ENCODE data around the gene C2CD2.
"Not testable (repeated sequence)": the region's sequence is repeated elsewhere in the genome, so short reads cannot be mapped to it uniquely, and the experiment has no call there.

The C2CD2 gene

DNA sequence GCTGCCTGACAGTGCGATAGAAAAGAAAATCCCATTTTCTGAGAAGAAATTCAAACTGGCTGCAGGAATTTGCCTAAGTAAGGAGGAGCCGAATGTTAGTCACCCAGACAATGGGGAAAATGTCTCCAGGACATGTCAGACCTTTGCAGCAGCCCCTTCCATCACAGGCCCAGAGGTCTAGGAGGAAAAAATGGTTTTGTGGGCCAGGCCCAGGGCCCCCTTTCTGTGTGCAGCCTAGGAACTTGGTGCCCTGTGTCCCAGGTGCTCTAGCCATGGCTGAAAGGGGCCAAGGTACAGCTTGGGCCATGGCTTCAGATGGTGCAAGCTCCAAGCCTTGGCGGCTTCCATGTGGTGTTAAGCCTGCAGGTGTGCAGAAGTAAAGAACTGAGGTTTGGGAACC, 41.8 kb upstream of the C2CD2 start:
- DNase-seq (ENCODE audit: extremely low read depth, low read depth): no peak
- TF ChIP-seq, protein P1, sequence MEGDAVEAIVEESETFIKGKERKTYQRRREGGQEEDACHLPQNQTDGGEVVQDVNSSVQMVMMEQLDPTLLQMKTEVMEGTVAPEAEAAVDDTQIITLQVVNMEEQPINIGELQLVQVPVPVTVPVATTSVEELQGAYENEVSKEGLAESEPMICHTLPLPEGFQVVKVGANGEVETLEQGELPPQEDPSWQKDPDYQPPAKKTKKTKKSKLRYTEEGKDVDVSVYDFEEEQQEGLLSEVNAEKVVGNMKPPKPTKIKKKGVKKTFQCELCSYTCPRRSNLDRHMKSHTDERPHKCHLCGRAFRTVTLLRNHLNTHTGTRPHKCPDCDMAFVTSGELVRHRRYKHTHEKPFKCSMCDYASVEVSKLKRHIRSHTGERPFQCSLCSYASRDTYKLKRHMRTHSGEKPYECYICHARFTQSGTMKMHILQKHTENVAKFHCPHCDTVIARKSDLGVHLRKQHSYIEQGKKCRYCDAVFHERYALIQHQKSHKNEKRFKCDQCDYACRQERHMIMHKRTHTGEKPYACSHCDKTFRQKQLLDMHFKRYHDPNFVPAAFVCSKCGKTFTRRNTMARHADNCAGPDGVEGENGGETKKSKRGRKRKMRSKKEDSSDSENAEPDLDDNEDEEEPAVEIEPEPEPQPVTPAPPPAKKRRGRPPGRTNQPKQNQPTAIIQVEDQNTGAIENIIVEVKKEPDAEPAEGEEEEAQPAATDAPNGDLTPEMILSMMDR (IDR thresholded peaks at IDR 0.05; ENCODE audit: low read depth, low read length, missing control alignments): no peak
- H3K4me3 ChIP-seq (replicated peaks; ENCODE audit: low read depth, low read length): no peak overlapping the region

DNA sequence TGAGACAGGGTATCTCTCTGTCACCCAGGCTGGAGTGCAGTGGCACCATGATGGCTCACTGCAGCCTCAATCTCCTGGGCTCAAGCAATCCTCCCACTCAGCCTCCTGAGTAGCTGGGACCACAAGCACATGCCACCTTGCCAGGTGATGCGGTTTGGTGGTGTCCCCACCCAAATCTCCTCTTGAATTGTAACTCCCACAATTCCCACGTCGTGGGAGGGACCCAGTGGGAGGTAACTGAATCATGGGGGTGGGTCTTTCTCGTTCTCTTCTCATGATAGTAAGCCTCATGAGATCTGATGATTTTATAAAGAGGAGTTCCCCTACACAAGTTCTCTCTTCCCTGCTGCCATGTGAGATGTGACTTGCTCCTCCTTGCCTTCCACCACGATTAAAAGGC, 40.8 kb upstream of the C2CD2 start:
- H3K4me3 ChIP-seq (replicated peaks; ENCODE audit: low read depth, low read length); DNase-seq (ENCODE audit: extremely low read depth, low read depth): not testable (repeated sequence)

DNA sequence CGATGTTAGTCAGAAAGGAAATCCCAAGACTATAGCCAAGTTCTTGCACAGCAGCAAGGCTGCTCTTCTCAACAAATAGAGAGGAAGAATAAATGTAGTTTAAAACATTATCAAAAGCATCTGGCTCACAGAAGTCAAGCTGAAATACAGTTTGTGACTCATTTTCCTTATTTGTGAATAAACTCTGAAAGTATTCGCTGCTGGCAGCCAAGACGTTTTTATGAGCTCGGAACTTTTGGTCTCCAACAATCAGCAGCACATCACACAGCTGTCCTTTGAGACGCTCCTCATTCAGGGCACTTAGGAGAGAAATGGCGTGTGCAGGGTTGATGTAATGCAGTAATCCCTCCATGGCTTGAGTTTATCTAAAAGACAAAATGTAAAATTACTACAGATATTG, 39.9 kb upstream of the C2CD2 start:
- peak; percentile 85 for DNase-seq (ENCODE audit: extremely low read depth, low read depth)
- TF ChIP-seq, protein P1 (IDR thresholded peaks at IDR 0.05; ENCODE audit: low read depth, low read length, missing control alignments): no peak
- no peak overlapping the region for H3K4me3 ChIP-seq (replicated peaks; ENCODE audit: low read depth, low read length)

DNA sequence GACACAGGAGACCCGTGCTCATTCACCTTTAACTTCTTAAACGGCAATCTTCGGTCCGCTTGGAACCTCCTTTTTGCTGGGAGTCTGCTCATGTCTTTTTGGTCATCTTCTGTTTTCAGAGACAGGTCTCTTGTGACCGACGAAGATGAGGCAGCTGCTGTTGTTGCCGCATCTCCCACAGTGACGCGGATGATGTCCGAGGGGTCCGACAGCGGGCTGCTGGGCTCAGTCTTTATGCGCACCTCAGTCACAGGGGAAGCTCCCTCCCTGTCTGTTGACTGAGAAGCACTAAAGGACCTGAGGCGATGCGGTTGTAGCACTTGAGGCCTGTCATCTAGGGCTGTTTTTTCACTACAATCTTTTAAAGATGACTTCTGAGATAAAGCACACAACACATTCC, 38.8 kb upstream of the C2CD2 start:
- TF ChIP-seq, protein P1 (IDR thresholded peaks at IDR 0.05; ENCODE audit: low read depth, low read length, missing control alignments): no peak
- DNase-seq (ENCODE audit: extremely low read depth, low read depth): no peak
- no peak overlapping the region for H3K4me3 ChIP-seq (replicated peaks; ENCODE audit: low read depth, low read length)

DNA sequence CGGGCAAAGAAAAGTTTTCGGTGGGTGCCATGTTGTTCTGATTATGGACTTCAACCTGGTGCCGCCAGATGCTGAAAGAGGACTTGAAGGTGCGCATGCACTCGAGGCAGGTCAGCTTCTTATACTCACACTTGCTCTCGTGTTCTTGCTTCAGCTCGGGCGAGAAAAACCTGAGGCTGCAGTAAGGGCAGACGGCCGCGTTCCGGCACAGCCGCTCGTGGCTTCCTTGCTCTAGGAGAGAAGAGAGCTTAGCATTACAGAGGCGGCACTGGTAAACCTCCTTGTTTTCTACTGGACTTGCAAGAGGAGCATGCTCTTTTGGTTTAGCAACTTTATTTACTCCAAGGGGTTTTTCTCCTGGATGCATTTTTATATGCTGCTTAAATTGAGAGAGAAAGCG, 37.8 kb upstream of the C2CD2 start:
- no peak for DNase-seq (ENCODE audit: extremely low read depth, low read depth)
- TF ChIP-seq, protein P1 (IDR thresholded peaks at IDR 0.05; ENCODE audit: low read depth, low read length, missing control alignments): no peak
- no peak overlapping the region for H3K4me3 ChIP-seq (replicated peaks; ENCODE audit: low read depth, low read length)

DNA sequence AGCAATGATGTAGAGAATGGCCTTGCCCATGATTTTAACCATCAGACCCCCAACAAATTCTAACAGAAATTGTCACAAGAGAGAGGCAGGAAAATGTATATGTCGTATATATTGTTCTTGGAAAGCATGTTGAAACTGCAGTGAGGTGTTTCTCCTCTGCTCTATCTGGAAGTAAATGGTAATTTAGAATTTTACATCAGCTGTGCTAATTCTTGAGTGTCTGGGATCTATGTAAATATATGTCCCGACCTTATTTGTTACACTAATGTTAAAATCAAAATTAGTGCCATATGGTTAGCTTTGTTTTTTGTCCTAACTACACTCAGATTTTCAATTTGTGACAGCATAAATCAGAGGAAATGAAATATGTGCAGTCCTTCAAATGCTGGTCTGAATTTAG, 35.9 kb upstream of the C2CD2 start:
- no peak overlapping the region for H3K4me3 ChIP-seq (replicated peaks; ENCODE audit: low read depth, low read length)
- no peak for DNase-seq (ENCODE audit: extremely low read depth, low read depth)
- TF ChIP-seq, protein P1 (IDR thresholded peaks at IDR 0.05; ENCODE audit: low read depth, low read length, missing control alignments): no peak

DNA sequence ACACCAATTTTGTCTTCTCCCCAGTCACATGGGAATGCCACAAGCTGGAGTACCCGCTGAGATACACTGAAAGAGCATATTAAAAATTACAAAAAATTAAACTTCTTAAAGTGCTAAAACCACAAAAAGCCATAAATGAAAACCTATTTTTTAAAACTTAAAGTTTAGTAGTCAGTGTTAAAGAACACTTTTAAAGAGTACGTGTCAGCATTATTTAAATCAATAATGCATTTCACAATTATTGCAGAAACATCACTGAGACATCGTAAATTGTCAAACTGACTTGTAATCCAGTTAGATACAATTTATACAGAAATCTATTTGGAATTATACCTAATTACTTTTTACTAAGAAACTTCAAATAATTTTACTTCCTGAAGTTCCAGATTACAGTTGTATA, 33.5 kb upstream of the C2CD2 start:
- no peak for DNase-seq (ENCODE audit: extremely low read depth, low read depth)
- TF ChIP-seq, protein P1 (IDR thresholded peaks at IDR 0.05; ENCODE audit: low read depth, low read length, missing control alignments): no peak
- H3K4me3 ChIP-seq (replicated peaks; ENCODE audit: low read depth, low read length): no peak overlapping the region

Data from HFF-Myc (cell line).